DMS114 treated with DMSO at 0.1 percent for 48 hours (cell line): ENCODE results near the gene PIEZO1.
"Not testable (repeated sequence)": the region's sequence is repeated elsewhere in the genome, so short reads cannot be mapped to it uniquely, and the experiment has no call there.

Experiments used
- DNase-seq: peaks from one replicate; lab custom pipeline; 2025; ENCODE audit not compliant: unreplicated experiment; lab: John Stamatoyannopoulos, UW

PIEZO1 gene

DNA sequence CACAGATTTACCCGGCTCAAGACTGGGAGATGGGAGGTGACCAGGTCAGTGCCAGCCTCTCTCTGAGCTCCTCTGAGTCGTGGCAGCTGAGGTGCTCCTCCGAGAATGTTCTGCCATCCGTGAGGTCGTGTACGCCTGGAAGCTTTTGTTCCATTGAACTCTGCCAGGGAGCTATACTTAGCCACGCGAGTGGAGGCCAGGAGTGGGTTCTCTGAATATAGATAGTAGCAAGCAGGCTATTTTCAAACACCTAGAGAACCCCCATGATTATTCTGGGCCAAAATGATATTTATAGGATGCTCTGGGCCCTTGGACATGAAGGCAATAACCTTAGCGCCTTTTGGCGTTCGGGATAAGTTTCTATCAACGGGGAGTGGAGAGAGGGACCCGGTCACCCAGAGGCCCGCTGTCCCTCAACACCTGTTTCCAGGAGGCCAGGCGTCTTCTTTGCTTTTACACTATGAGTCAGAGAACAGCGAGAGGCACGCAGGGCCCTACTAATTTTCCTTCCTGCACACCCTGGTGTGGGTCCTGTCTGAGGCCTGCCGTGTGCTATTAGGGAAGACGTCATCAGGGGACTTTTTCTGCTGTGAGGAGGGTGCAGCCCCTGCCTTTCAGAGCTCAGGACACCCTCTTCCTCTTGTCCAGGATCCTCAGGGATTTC, 111.2 kb downstream of the PIEZO1 start:
- DNase-seq = no peak

GRCh38 chr16:88672776-88673175, 112.2 kb downstream of the PIEZO1 start:
- no peak for DNase-seq

- no peak for DNase-seq
Observed at GRCh38 chr16:88671806-88672205, 113.2 kb downstream of the PIEZO1 start.

DNA sequence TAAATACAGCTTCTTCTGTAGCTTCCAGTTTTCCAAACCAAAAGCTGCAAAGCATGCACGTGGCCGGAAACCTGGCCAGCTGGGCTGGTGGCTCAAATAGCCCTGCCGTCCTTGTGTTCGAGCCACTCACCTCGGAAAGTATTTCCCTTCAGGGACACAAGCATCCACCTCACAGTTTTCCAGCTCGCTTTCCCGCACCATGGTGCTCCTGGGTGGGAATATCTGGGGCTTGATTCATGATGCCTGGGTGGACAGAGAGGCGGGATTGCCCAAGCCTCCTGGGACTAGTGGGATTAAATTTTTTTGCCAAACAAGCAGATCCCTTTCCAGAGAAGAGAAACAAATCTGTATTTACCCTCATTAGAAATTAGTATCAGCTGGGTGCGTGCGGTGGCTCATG, 115.0 kb downstream of the PIEZO1 start:
- DNase-seq = no peak

- DNase-seq = not testable (repeated sequence)
Observed at GRCh38 chr16:88669493-88669892, 115.5 kb downstream of the PIEZO1 start.

- no peak for DNase-seq
Observed at GRCh38 chr16:88667461-88667860, 117.6 kb downstream of the PIEZO1 start.

DNA sequence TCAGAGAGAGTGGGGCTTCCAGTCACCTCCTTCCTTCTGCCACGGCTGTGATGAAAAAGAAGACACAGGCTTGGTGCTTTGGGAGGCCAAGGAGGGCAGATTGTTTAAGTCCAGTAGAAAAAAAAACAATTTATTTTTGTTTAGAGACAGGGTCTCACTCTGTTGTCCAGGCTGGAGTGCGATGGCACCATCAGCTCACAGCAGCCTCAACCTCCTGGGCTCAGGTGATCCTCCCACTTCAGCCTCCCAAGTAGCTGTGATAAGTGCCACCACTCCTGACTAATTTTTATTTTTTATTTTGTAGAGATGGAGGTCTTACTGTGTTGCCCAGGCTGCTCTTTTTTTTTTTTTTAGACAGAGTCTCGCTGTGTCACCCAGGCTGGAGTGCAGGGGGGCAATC, 119.5 kb downstream of the PIEZO1 start:
- DNase-seq = no peak
